GM12864 (cell line): Measurements from ENCODE around the gene PDE4D.

Experiments used
- DNase-seq: peaks from one replicate; pipeline ENCODE4 v3.0.0-alpha.2; 2011; ENCODE audit warnings: low read depth
- H3K4me3 ChIP-seq: 2 replicates; pipeline ENCODE4 v1.5.1; 2011; ENCODE audit warnings: mild to moderate bottlenecking, low read depth, low read length, control low read depth
- CTCF ChIP-seq: IDR thresholded peaks from 2 replicates; pipeline ENCODE4 v1.5.1; 2011; ENCODE audit warnings: low read depth, mild to moderate bottlenecking, moderate library complexity, low read length, control low read depth, inconsistent platforms; ENCODE audit errors: missing control alignments

The PDE4D gene

GRCh38 chr5:59893429-59894227 lies at the start of gene PDE4D:
Gene PDE4D (minus strand): TSS chr5:59893726.
- TF ChIP-seq CTCF = no peak
- no peak within 1 kb of the TSS for H3K4me3 ChIP-seq
- no peak for DNase-seq

GRCh38 chr5:59937633-59938032 lies 44.1 kb upstream of the PDE4D start:
- no peak overlapping the region for H3K4me3 ChIP-seq
- no peak for TF ChIP-seq CTCF
- no peak for DNase-seq

GRCh38 chr5:59923465-59923864 lies 29.9 kb upstream of the PDE4D start:
- DNase-seq = no peak
- H3K4me3 ChIP-seq = no peak overlapping the region
- no peak for TF ChIP-seq CTCF

- no peak for TF ChIP-seq CTCF
- H3K4me3 ChIP-seq = no peak overlapping the region
Measured at GRCh38 chr5:59922220-59922619, 28.7 kb upstream of the PDE4D start.

GRCh38 chr5:59921816-59922215 lies 28.3 kb upstream of the PDE4D start:
- H3K4me3 ChIP-seq = no peak overlapping the region
- DNase-seq = no peak
- no peak for TF ChIP-seq CTCF

More at GRCh38 chr5:59922220-59922619, 28.7 kb upstream of the PDE4D start:
- no peak for DNase-seq

- DNase-seq = no peak
- H3K4me3 ChIP-seq = no peak overlapping the region
- no peak for TF ChIP-seq CTCF
Measured at GRCh38 chr5:59919484-59919883, 26.0 kb upstream of the PDE4D start.

GRCh38 chr5:59917121-59917520 lies 23.6 kb upstream of the PDE4D start:
- no peak for TF ChIP-seq CTCF
- no peak for DNase-seq
- no peak overlapping the region for H3K4me3 ChIP-seq
